Retina (tissue), 1 donor: ENCODE data around the gene THSD7A.

Experiments used
- DNase-seq: peaks from one replicate; pipeline ENCODE4 v3.0.0-alpha.2; 2016

THSD7A gene

GRCh38 chr7:11811709-11812108 is 20.3 kb downstream of the THSD7A start:
- no peak for DNase-seq

GRCh38 chr7:11810043-11810625 is 21.9 kb downstream of the THSD7A start:
- DNase-seq: no peak

GRCh38 chr7:11807000-11807399 is 25.0 kb downstream of the THSD7A start:
- DNase-seq: no peak

GRCh38 chr7:11804621-11805020 is 27.4 kb downstream of the THSD7A start:
- no peak for DNase-seq

GRCh38 chr7:11795231-11795630 is 36.8 kb downstream of the THSD7A start:
- DNase-seq: no peak

GRCh38 chr7:11792166-11792565 is 39.8 kb downstream of the THSD7A start:
- DNase-seq: no peak

- DNase-seq: no peak
Measured at GRCh38 chr7:11788568-11788967, 43.4 kb downstream of the THSD7A start.

- no peak for DNase-seq
Measured at GRCh38 chr7:11787534-11787933, 44.5 kb downstream of the THSD7A start.

- DNase-seq: no peak
Measured at GRCh38 chr7:11786186-11786585, 45.8 kb downstream of the THSD7A start.

- no peak for DNase-seq
Measured at GRCh38 chr7:11784769-11785536, 47.0 kb downstream of the THSD7A start.

GRCh38 chr7:11779864-11780674 is 51.9 kb downstream of the THSD7A start:
- no peak for DNase-seq

- DNase-seq: peak; percentile 15
Measured at GRCh38 chr7:11776039-11776438, 56.0 kb downstream of the THSD7A start.

GRCh38 chr7:11775401-11775800 is 56.6 kb downstream of the THSD7A start:
- DNase-seq: no peak

- DNase-seq: no peak
Measured at GRCh38 chr7:11768263-11768662, 63.7 kb downstream of the THSD7A start.

- no peak for DNase-seq
Measured at GRCh38 chr7:11767148-11767547, 64.8 kb downstream of the THSD7A start.

- peak; percentile 25 for DNase-seq
Measured at GRCh38 chr7:11760372-11760771, 71.6 kb downstream of the THSD7A start.

GRCh38 chr7:11758627-11759111 is 73.3 kb downstream of the THSD7A start:
- DNase-seq: no peak

GRCh38 chr7:11757153-11757552 is 74.8 kb downstream of the THSD7A start:
- no peak for DNase-seq

- DNase-seq: no peak
Measured at GRCh38 chr7:11754933-11755332, 77.1 kb downstream of the THSD7A start.

GRCh38 chr7:11754123-11754522 is 77.9 kb downstream of the THSD7A start:
- DNase-seq: no peak

GRCh38 chr7:11753433-11753832 is 78.6 kb downstream of the THSD7A start:
- no peak for DNase-seq

- DNase-seq: peak; percentile 25
Measured at GRCh38 chr7:11751807-11752389, 80.1 kb downstream of the THSD7A start.

- DNase-seq: no peak
Measured at GRCh38 chr7:11751315-11751714, 80.7 kb downstream of the THSD7A start.
